IPS DF 4.7 (cell line): ENCODE measurements around the gene ATXN7L1.
"Not testable (repeated sequence)": the region's sequence is repeated elsewhere in the genome, so short reads cannot be mapped to it uniquely, and the experiment has no call there.

Experiments used
- DNase-seq: peaks from one replicate; pipeline ENCODE4 v3.0.0-alpha.2; 2013; ENCODE audit warnings: low spot score; ENCODE audit errors: extremely low read depth

ATXN7L1 gene

DNA sequence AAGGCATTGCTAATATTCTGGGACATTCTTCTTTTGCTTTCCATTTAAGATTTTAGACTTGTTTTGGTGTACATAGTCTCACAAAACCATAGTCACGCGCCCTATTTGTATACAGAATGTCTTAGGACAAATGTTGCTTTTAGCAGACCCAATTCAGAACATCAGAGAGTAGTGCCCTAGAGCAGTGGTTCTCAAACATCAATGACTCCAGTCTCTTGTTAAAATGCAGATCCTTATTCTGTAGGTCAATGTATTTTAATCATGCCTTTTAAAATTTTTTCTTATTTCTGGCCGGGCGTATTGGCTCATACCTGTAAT is 167.7 kb downstream of the ATXN7L1 start:
- DNase-seq = no peak

DNA sequence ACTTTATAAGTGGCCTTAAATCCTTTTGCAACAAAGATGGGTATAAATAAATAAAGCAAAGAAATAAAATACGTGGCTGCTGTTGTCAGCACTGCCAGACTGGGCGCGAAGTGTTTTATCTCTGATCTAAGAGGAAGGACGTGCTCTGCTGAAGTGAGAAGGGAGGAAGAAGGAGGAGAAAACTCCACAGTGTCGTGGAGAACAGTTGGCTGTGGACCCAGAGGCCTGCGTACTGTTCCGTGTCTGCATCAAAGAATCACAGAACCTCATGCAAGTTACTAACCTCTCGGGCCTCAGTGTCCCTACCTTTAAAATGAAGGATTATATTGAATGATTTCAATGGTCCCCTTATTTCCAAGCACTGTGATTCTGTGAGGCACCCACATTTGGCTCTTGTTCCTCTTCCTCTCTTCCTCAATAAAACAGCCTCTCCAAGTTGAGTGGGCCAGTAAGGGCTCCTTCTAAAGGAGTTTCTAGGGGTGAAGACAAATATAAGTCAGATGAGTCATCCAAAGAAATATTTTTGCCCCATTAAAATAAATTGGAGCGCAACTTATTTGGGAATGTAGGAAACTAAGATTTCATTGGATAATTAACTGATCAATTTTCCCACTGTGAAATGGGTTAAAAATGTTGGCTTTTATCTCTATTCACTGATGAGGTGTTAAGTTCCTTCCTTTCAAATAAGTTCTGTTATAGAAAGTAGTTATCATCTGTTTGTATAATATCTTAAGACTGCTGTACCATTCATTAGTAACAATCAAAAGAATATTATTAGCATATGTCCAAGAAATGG is 168.2 kb downstream of the ATXN7L1 start:
- no peak for DNase-seq

GRCh38 chr7:105707381-105707780 is 169.0 kb downstream of the ATXN7L1 start:
- DNase-seq = no peak

GRCh38 chr7:105705427-105705826 is 171.0 kb downstream of the ATXN7L1 start:
- no peak for DNase-seq

- DNase-seq = no peak
Observed at GRCh38 chr7:105703207-105703930, 173.0 kb downstream of the ATXN7L1 start.

GRCh38 chr7:105699568-105700236 is 176.7 kb downstream of the ATXN7L1 start:
- no peak for DNase-seq

DNA sequence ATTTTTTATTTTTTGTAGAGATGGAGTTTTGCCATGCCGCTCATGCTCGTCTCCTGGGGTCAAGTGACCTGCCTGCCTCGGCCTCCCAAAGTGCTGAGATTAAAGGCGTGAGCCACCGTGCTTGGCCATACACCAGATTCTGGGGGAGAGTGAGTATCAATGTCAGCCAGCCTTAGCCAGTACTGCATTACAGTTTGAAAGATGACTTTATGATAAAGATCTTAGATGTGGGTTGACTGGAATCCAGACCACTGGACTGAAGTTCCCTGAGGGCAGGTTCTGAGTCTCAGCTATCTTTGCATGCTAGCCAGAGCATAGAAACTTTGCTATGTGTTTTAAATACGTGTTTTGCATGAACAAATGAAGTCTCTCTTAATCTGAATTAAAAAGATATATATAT is 177.9 kb downstream of the ATXN7L1 start:
- no peak for DNase-seq

DNA sequence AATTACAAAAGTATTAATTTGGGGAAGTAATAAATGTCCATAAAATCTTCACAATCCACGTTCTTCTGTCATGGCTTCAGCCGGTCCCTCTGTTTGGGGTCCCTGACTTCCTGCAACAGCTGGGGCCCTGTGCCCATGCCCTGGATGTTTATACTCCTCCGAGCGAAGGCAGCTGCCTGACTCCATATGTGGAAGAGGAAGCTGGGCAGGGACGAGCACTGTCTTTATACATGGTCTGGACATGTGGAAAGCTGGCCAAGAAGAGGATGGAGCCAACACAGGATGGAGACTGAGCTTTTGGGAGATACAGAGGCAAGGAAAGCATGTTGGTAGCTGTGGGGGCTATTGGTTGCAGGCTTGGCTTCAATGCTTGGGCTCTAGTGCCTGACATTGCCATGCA is 178.6 kb downstream of the ATXN7L1 start:
- DNase-seq = no peak

DNA sequence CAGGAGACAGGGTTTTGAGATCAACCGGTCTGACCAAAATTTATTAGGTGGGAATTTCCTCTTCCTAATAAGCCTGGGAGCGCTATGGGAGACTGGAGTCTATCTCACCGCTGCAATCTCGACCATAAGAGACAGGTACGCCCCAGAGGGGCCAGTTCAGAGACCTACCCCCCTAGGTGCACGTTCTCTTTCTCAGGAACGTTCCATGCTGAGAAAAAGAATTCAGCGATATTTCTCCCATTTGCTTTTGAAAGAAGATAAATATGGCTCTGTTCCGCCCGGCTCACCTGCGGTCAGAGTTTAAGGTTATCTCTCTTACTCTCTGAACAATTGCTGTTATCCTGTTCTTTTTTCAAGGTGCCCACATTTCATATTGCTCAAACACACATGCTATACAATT is 179.2 kb downstream of the ATXN7L1 start:
- DNase-seq = not testable (repeated sequence)

- DNase-seq = no peak
Observed at GRCh38 chr7:105693576-105693975, 182.8 kb downstream of the ATXN7L1 start.

- DNase-seq = no peak
Observed at GRCh38 chr7:105691680-105692564, 184.5 kb downstream of the ATXN7L1 start.

DNA sequence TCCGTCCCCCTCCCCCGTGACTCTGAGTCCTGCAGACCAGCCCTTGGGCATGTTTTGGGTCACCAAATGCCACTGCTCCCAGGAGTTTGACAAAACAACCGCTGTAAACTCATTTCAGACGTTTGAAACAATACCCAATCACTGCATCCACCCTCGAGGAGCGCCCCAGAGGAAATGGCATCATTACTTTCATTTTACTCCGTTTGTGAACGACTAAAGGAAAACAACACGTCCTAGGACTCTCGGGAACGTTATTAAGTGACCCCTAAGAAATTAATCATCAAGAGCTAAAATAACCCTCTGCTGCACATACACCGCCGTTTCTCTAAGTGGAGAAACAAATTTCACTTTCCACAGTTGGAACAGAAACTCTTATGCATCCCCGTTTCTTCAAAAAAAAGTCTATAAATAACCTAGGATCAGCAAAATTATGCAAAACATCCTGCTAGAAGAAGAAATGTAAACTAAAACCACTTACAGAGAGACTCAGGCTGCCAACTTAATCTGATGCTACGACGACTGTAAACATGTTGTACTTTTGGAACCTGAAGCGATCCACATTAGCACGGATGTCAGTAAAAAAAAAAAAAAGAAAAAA is 185.2 kb downstream of the ATXN7L1 start:
- DNase-seq = no peak

DNA sequence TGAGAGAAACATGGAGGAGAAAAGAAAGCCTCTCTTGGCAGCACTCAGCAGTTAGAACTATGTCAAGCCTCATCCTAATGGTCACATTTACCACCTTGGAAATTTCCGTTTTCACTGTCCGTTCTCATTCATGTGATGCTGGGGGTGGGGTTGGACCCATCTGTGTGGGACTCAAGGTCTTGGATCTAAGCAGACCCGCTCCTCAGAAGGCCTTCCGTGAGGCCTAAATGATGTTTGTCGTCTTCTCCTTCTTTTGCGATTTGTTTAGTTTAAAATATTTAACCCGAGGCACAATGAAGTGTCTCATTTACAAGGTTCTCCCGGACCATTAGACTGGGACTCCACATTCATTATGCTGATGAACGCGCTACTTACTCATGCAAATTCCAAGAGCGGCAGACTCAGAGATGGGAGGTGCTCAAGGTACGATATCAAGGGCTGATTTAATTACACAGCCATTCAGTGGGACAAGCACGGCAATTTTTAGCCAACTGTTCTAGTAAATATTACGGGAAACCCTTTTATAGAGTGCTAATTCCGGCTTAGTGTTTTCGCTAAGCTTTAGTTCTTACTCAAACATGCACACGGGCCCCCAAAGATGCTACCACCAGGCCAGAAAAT is 186.0 kb downstream of the ATXN7L1 start:
- no peak for DNase-seq

DNA sequence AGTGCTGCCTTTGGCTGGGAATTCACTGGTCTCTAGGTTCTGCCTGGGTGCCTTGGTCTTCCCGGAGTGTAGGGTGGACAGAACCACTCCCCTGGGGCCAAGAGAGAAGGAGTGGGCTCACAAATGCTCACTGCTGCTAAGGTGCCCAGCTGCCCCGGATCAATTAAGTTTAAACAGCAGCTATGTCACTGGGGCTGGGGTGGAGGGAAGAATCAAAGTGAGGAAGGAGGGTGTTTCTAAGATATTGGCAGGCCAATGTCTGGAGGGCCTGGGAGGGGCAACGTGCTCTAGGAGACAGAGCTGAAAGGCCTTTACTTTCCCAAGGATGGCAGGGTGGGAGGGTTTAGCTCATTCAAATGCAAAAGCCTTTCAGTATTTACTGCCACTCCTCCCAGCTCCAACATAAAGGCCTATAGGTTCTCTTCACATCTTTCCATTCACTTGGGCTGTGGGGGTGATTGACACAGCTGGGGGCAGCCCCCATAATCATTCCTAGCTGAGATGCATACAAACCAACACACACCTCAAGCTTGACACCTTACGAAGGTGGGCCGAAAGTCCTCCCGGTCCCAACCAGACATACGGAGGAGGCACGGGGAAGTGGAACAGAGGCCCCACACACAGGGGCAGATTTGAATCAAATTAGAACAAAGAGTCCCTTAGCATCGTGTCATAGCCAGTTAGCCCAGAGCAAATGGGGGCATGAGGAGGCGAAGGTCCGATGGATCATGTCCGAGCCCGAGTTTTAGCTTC is 187.2 kb downstream of the ATXN7L1 start:
- peak; percentile 89 for DNase-seq

GRCh38 chr7:105688617-105689016 is 187.8 kb downstream of the ATXN7L1 start:
- no peak for DNase-seq

DNA sequence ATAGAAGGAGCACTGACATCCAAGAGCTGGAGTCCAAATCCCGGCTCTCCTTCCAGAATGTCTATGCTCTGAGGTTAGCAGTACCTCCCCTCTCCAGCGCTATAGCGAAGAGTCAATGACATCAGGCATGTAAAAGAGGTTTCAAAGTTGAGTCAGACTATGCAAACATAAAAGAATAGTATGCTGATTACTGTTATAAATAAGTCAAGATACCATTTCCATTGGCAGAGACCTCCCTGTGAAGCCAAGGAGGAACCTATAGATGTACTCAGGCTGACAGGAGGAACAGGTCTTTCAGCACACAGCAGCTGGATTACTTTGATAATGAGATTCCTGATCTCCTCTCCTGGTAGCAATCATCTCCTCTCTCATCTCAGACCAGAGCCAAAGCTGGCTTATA is 191.2 kb downstream of the ATXN7L1 start:
- no peak for DNase-seq

- no peak for DNase-seq
Observed at GRCh38 chr7:105682341-105683060, 193.9 kb downstream of the ATXN7L1 start.

GRCh38 chr7:105680505-105681187 is 195.8 kb downstream of the ATXN7L1 start:
- no peak for DNase-seq
